ENCODE results near the gene POLK. TPM values are rescaled to one million over a fixed set of nuclear protein-coding genes. Genes with fewer than 3 reads are reported as not detected.

POLK gene
- total RNA-seq, 1 experiment from 2014 or later: 34.9 TPM

GRCh38 chr5:75536147-75536546, 24.5 kb downstream of the POLK start:
- TF ChIP-seq, protein P1, sequence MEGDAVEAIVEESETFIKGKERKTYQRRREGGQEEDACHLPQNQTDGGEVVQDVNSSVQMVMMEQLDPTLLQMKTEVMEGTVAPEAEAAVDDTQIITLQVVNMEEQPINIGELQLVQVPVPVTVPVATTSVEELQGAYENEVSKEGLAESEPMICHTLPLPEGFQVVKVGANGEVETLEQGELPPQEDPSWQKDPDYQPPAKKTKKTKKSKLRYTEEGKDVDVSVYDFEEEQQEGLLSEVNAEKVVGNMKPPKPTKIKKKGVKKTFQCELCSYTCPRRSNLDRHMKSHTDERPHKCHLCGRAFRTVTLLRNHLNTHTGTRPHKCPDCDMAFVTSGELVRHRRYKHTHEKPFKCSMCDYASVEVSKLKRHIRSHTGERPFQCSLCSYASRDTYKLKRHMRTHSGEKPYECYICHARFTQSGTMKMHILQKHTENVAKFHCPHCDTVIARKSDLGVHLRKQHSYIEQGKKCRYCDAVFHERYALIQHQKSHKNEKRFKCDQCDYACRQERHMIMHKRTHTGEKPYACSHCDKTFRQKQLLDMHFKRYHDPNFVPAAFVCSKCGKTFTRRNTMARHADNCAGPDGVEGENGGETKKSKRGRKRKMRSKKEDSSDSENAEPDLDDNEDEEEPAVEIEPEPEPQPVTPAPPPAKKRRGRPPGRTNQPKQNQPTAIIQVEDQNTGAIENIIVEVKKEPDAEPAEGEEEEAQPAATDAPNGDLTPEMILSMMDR (IDR thresholded peaks at IDR 0.05; ENCODE audit: unreplicated experiment): no peak
- Mint-ChIP-seq H3K27ac (ENCODE audit: unreplicated experiment) (no peak overlapping the region), H3K36me3 (ENCODE audit: insufficient read depth, unreplicated experiment) (no peaks in the 10 kb centered on the region), H3K4me3 (ENCODE audit: low read depth, unreplicated experiment) (no peak overlapping the region), H3K27me3 (ENCODE audit: unreplicated experiment) (no peaks in the 10 kb centered on the region), H3K9me3 (ENCODE audit: low read depth, unreplicated experiment) (no peaks in the 10 kb centered on the region), H3K4me1 (ENCODE audit: low read depth, unreplicated experiment) (peaks cover 13% of the 10 kb centered on the region)
- DNase-seq: no peak
- no TSS peak for BruUV-seq (replicated peaks)
- CTCF ChIA-PET: interaction anchor here (1.1 kb wide), 1 partner anchor 12 kb away, joined by 5 read pairs; no protein-coding TSS in a partner anchor
- intact Hi-C loops (cut with micrococcal nuclease; ENCODE audit: unreplicated experiment): no loop called here

GRCh38 chr5:75536694-75537360, 25.1 kb downstream of the POLK start:
- Mint-ChIP-seq H3K4me3 (ENCODE audit: low read depth, unreplicated experiment) (no peak overlapping the region), H3K27ac (ENCODE audit: unreplicated experiment) (no peak overlapping the region), H3K36me3 (ENCODE audit: insufficient read depth, unreplicated experiment) (no peaks in the 10 kb centered on the region), H3K27me3 (ENCODE audit: unreplicated experiment) (no peaks in the 10 kb centered on the region), H3K9me3 (ENCODE audit: low read depth, unreplicated experiment) (no peaks in the 10 kb centered on the region), H3K4me1 (ENCODE audit: low read depth, unreplicated experiment) (peaks cover 13% of the 10 kb centered on the region)
- TF ChIP-seq, protein P1 (IDR thresholded peaks at IDR 0.05; ENCODE audit: unreplicated experiment): no peak
- intact Hi-C loops (cut with micrococcal nuclease; ENCODE audit: unreplicated experiment): no loop called here
- DNase-seq: no peak
- CTCF ChIA-PET: interaction anchor here (1.1 kb wide), 1 partner anchor 13 kb away, joined by 5 read pairs; no protein-coding TSS in a partner anchor
- BruUV-seq (replicated peaks): no TSS peak

- H3K4me3 Mint-ChIP-seq (ENCODE audit: low read depth, unreplicated experiment): no peak overlapping the region
- CTCF ChIA-PET: no interaction called here
Measured at GRCh38 chr5:75538211-75538610, 26.5 kb downstream of the POLK start.

GRCh38 chr5:75545131-75545530, 33.4 kb downstream of the POLK start:
- Mint-ChIP-seq H3K4me3 (ENCODE audit: low read depth, unreplicated experiment) (no peak overlapping the region), H3K36me3 (ENCODE audit: insufficient read depth, unreplicated experiment) (no peaks in the 10 kb centered on the region), H3K27me3 (ENCODE audit: unreplicated experiment) (no peaks in the 10 kb centered on the region), H3K9me3 (ENCODE audit: low read depth, unreplicated experiment) (no peaks in the 10 kb centered on the region), H3K4me1 (ENCODE audit: low read depth, unreplicated experiment) (no peaks in the 10 kb centered on the region), H3K27ac (ENCODE audit: unreplicated experiment) (no peak overlapping the region)
- BruUV-seq (replicated peaks): no TSS peak
- TF ChIP-seq, protein P1 (IDR thresholded peaks at IDR 0.05; ENCODE audit: unreplicated experiment): no peak
- intact Hi-C loops (cut with micrococcal nuclease; ENCODE audit: unreplicated experiment): no loop called here
- no peak for DNase-seq
- CTCF ChIA-PET: no interaction called here

More at GRCh38 chr5:75538211-75538610, 26.5 kb downstream of the POLK start:
- no peaks in the 10 kb centered on the region for H3K27me3 Mint-ChIP-seq (ENCODE audit: unreplicated experiment)
- no peak for DNase-seq
- no peaks in the 10 kb centered on the region for H3K9me3 Mint-ChIP-seq (ENCODE audit: low read depth, unreplicated experiment)
- H3K4me1 Mint-ChIP-seq (ENCODE audit: low read depth, unreplicated experiment): peaks cover 13% of the 10 kb centered on the region
- BruUV-seq (replicated peaks): no TSS peak
- H3K27ac Mint-ChIP-seq (ENCODE audit: unreplicated experiment): no peak overlapping the region
- intact Hi-C loops (cut with micrococcal nuclease; ENCODE audit: unreplicated experiment): no loop called here
- H3K36me3 Mint-ChIP-seq (ENCODE audit: insufficient read depth, unreplicated experiment): no peaks in the 10 kb centered on the region
- TF ChIP-seq, protein P1 (IDR thresholded peaks at IDR 0.05; ENCODE audit: unreplicated experiment): no peak

Measured in Calu3 (cell line).